Islet of Langerhans (tissue), 1 donor: Measurements from ENCODE around the gene XPNPEP2.

Source experiments
- FAIRE-seq: peaks from one replicate; lab custom pipeline; 2011; peaks lifted over from hg19 to GRCh38; lab: Jason Lieb, UNC

XPNPEP2 gene, protein sequence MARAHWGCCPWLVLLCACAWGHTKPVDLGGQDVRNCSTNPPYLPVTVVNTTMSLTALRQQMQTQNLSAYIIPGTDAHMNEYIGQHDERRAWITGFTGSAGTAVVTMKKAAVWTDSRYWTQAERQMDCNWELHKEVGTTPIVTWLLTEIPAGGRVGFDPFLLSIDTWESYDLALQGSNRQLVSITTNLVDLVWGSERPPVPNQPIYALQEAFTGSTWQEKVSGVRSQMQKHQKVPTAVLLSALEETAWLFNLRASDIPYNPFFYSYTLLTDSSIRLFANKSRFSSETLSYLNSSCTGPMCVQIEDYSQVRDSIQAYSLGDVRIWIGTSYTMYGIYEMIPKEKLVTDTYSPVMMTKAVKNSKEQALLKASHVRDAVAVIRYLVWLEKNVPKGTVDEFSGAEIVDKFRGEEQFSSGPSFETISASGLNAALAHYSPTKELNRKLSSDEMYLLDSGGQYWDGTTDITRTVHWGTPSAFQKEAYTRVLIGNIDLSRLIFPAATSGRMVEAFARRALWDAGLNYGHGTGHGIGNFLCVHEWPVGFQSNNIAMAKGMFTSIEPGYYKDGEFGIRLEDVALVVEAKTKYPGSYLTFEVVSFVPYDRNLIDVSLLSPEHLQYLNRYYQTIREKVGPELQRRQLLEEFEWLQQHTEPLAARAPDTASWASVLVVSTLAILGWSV

DNA sequence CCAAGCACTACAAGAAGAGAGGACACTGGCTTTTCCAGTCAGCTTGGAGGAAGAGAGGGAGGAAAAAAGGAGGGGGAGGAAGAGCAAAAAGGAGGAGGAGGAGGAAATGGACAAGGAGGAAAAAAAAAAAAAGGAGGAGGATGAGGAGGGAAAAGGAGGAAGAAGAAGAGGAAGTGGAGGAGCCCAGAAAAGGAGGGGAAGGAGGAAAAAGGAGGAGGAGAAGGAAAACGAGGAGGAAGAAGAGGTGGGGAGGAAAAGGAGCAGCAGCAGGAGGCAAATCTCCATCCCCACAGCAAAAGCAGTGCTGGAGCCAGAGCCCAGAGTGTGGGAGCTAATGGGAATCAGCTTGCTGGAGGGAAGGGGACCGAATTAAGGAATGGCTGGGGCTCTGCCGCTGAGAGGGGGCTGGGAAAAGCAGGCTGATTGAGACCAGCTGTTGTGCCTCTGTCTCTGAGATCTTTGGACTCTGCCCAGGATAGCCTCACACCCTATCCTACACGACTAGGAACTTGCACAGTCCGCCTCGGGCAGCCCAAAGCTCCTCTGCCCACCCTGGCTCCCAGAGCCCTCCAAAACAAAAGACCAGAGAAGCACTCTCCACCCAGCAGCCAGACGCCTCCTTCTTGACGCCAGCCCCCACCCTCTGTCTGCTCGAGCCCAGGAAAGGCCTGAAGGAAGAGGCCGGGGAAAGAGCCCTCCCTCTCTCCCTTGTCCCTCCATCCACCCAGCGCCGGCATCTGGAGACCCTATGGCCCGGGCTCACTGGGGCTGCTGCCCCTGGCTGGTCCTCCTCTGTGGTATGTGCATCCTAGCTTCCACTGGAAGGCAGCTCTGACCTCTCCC is at the start of gene XPNPEP2:
Gene XPNPEP2, plus strand, starts transcription at position 514 of the 843 bp plus-strand sequence. Its CDS starts 235 bp downstream, at position 749.
- FAIRE-seq = no peak

DNA sequence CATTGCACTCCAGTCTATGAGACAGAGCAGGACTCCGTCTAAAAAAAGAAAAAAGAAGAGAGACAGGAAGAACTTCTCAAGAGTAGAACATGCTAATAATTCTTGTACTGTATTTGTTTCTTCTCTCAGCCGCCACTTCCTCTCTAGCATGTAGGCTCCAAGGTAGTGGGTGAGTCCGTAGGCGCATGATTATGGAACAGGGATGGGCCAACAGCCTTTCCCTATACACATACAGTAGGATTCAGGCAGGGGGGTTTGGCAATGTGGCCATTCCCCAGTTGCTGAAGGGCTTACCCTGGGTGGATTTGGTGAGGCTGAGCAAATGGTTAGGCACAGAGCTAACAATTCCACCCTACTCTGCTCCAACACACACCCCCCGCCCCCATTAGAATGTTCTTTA is 49.0 kb upstream of the XPNPEP2 start:
- no peak for FAIRE-seq

DNA sequence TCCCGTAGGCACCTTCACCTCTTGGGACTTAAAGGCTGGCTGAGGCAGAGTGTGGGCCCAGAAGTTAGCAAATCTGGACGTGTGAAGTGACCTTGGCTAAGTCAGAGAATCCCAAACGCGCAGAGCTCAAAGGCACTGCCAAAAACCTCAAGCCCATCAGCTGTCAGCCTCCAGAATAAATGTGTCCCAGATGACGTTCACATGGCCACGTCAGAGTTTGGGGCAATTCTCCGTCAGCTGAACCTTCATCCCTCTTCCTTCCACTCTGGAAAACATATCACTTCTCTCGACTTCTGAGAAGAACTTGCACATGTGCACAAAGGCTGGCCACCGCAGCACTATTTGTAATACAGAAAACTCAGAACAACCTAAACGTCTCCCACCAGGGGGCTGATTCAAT is 48.3 kb upstream of the XPNPEP2 start:
- no peak for FAIRE-seq

DNA sequence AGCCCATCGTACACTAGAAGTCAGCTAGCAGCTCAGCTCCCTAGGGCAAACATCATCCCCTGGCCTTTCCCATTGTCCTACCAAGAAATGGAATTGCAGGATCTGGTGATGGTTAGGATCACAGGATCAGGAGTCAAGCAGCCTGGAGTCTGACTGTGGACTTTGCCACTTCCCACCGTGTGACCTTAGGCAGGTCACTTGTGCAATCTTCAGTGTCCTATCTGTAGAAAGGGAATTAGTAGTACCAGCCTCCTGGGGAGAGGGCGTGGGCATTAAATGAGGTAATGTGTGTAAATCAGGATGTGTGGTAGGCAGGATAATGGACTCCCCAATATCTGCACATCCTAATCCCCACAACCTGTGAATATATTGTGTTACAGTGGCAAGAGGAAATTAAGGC is 45.4 kb upstream of the XPNPEP2 start:
- no peak for FAIRE-seq

DNA sequence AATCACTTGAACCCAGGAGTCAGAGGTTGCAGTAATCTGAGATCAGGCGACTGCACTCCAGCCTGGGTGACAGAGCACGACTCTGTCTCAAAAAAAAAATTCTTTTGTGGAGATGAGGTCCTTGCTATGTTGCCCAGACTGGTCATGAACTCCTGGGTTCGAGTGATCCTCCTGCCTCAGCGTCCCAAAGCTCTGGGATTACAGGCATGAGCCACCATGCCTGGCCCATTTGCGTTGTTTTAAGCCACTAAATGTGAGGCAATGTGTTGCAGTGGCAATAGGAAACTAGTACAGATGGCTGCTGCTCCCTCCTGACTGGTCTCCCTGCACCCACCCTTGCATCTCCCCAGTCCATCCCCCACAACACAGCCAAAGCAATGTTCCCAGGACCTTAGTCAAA is 44.0 kb upstream of the XPNPEP2 start:
- no peak for FAIRE-seq

DNA sequence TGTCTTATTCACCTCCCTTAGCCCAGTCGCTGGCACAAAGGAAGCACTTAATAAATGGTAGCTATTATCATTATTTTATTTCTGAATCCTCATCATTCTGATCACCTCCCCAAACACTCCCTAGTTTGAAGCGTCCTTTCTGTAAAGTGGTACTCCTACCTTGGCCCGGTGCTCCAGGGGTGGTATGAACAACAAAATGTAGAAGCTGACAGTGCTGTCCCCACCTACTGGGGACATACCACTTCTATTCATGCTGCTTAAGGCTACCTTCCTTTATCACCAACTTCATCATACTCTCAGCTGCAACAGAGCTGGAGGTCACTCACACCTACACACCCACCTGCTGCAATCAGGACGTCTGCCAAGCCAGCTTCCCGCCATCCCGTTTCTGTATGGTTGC is 43.2 kb upstream of the XPNPEP2 start:
- FAIRE-seq = no peak

DNA sequence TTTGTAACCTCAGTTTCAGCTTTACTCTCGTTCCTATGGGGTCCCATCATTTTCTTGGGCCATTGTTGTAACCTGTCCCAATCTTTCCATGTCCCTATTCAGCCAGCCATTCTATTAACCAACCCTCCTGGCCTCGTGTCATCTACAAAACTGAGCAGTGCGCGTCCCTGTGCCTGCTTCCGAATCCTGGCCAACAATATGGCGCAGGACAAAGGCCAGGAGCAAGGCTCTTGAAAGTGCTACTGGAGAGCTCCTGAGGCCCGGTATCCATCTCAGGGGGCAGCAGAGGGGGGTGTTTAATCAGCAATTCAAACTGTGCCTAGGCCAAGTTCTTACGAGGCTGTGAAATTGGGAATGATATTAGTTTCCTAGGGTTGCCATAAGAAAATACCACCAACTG is 42.8 kb upstream of the XPNPEP2 start:
- FAIRE-seq = no peak

DNA sequence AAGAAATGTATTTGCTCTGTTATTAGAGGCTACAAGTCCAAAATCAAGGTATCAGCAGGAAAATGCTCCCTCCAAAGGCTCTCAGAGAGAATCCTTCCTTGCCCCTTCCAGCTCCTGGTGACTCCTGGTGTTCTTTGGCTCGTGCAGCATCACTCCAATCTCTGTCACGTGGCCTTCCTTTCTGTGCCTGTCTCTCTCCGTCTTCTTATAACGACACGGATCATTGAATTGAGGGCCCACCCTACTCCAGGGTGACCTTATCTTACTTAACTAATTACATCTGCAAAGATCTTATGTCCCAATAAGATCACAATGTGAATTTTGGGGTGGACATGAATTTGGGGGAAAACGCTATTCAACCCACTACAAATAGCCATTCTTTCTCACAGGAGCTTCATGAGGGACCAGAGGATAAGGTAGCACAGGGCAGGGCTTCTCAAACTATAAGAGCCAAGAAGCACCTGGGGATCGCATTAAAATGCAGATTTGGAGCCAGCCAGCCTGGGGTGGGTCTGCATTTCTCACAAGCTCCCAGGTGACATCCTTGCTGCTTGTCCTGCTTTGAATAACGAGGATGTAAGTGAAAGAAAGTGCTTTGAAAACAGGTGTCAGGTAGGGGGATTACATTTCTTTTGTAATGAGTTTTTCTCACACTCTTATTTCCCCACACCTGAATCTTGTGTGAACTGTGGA is 42.2 kb upstream of the XPNPEP2 start:
- FAIRE-seq = no peak

DNA sequence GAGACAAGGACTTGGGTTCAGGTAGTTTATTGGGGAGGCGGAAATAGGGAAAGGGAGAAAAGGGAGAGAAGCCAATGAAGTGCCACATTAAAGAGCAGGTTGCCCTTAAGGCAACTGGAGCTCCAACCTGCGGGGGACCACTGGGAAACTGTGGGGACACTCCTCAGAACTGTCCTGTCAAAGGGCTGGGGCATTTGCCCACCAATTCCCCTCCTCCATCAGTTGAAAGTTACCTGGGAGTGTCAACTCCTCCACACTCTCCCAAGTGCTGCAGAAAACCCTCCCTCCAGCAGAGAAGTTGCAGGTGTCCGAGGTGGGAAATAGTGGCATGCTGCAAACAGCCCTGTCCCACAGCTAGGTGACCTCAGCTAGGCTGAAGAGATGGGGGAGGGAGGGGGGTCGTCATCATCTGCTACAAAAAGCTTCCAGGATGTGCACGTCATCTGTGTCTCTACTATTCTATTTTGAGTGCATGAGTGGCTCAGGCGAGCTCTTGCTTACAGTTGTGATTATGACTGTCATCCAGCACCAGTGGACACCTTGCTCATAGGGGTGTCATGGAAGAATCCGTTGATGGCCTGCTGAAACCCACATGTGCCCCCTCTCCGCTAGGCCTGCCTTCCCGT is 41.5 kb upstream of the XPNPEP2 start:
- no peak for FAIRE-seq

DNA sequence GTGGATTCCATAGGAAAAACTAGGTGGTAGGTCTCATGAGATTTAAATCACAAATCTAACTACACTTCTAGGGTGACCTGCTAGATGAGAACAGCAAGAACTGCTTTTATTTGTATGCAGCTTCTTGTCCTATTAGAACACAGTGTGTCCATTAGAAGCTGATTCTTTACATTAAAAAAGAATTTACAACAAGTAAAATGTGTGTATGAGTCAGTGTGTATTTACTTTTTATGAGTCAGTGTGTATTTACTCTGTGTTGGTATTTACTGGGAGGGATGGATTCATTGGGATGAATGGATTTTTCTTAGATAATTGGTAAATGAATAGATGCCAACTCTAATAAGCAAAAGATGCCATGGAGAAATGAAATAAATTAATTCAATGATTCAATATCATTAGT is 40.6 kb upstream of the XPNPEP2 start:
- no peak for FAIRE-seq

DNA sequence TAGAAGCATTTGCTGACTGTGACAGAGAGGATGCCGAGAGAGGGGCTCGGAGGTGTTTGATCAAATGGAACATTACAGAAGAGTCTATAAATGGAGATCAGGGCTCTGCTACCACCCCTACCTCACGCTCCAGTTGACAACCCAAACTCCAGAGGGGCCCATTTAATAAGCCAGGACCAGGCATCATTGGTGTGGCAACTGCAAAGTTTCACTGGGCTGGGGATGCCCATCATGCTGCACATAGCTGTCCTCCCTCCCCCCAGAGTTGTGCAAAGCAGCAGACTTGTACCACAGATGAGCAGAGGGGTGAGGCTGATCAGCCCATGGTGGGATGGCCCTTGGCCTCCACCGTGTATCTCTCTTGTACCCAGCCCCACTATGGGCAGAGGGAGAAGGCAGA is 38.2 kb upstream of the XPNPEP2 start:
- no peak for FAIRE-seq

DNA sequence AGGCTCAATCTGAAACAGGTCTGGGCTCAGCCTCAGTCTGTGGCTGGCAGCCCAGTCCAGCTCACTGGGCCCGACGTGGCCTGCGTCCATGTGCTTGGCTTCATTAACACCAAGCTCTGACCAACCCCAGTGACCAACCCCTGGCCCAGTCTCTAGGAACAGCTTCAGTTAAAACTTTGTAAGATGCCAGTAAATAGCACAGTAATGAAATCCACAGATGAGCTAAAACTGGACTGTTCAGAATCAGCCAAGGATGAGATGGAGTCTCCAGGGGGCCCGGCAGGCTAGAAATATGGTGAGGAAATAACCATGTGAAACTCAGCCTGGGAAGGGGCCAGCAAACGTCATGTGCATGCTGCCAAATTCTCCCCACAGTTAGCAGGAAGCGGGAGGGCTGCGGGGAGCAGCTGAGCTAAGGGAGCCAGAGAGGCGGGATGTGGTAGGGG is 37.1 kb upstream of the XPNPEP2 start:
- no peak for FAIRE-seq

DNA sequence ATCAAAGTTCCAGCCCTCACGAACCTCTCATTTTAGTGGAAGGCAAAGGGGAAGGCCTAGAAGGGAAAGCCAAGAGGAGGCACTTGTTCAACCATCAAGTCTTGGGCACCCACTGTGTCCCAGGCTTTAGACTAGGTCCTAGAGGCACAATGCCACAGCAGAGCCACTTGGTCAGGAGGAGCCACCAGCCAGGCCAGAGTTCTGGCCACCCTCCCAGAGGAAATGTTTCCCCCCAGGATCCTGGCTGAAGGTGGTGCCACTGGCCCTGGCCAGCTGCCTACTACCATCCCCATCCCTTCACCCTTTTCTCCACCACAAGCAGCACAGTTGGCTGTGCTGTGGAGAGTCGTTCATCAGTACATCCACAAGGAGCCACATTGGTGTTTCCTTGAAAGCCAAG is 34.3 kb upstream of the XPNPEP2 start:
- FAIRE-seq = no peak

DNA sequence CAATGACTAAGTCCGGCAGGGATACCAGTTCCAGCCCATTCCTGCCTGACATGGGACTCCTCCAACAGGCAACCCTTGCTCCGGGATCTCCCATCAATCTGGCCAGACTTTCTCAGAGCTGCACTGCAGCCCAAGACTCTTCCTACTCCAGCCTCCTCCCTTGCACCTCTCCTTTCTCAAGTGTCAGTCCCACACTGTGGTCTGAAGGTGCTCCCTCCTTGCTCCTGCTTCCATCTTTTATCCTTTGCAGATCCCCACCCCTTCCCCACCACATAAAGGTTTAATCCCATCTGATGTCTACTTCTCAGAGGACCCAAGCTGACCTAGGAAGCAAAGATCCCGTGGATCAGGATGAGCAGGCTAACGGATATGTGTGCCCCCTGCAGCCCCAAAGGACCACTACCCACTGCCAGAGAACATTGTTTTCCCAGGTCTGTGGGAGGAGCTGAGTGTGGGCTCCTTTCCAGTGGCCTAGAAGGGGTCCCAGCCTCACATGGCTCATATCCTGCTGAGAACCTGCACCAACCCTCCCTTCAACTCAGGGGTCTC is 33.3 kb upstream of the XPNPEP2 start:
- no peak for FAIRE-seq

DNA sequence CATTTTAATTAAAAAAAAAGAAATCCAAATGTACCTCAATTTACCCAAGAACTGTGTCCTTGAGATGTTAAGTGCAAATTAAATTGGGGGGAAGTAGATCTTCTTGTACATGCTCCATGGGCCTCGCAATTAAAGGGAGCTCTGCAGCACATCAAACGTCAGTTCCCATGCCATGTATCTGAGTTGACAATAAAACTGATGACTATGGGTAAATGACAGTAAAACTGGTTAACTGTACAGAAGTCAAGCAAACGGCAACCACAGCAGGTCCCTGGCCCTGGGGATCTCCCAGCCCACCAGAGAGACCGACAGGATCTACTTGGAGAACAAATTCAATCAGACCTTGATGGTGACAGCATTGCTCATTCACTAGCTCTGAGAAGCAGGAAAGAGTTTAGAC is 32.8 kb upstream of the XPNPEP2 start:
- FAIRE-seq = no peak

DNA sequence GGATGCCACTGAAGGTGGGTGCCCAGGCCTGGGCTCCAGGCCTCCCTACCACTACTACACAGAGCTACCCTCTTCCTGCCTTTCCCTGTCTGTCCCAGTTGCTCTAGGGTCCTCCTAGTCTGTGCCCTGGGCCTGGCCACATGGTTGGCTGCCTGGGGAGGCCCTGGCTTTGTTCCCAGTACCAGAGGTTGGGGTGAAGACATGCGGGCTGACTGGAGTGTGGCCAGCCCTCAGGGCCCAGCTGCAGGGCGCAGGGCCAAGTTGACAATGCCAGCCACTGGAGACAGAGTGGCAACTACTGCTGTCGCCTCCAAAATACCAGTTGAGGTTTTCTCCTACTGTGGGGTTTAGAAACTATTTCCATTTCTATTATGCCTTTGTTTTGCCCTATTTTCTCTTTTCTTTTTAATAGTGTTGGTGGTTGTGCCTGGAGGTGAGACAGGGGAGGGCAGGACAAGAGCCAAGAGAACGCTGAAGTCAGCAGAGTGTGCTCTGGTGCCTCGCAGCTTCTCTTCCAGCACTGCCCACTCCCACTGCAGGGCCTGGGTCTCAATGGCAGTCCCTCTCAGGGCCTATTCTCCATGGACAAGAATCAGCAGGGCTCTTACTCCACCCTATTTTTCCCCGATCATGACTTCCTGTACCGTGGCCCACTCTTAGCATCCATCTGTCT is 32.2 kb upstream of the XPNPEP2 start:
- FAIRE-seq = no peak

DNA sequence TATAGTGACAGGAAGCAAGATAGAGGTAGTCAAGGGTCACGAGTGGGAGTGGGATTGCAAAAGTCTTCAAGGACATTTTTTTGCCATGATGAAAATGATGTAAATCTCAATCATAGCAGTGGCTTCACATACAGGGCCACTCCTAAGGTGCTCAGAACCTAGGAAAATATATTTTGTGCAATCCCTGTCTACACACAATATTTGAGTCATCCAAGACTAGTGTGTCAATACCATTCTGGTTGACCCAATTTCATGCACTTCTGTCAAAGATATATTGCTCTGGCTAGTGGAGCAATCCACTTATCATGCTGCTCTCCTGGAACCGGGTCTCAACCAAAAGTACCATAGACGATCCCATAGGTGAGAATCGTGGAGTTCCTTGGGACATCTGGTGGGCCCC is 24.2 kb upstream of the XPNPEP2 start:
- FAIRE-seq = no peak

DNA sequence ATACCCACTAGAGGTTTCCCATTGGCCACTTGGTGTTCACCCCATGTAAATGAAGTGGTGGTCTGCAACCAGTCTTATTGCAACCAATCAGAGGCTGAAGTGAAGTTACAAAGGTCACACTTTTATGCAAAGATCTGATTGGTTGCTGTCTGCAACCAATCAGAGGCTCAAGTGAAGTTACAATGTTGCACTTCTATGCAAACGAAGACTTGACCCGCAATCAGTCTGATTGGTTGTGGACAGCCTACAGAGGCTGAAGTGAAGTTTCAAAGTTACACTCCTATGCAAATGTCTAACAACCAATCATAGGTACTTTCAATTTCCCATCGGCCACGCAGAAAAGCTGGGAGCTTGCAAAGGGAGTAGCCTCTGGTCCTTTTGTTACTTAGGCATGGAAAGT is 22.3 kb upstream of the XPNPEP2 start:
- no peak for FAIRE-seq

DNA sequence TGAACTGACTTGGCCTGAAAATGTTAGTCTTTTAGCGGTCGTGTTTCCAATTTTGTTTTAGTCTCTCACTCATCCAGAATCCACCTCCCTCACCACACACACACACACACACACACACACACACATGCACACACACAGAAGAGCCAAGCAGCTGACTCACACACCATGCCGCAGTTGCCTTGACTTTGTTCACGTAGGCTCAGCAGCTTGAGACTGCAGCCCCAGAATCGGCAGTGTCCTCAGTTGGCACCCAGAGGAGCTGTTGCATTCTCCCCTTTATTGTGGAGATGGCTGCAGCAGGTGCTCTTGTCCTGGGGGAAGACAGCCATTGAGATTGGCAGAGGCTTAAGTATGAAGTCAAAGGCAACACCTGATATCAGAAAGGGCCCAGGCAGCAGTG is 20.9 kb upstream of the XPNPEP2 start:
- no peak for FAIRE-seq

DNA sequence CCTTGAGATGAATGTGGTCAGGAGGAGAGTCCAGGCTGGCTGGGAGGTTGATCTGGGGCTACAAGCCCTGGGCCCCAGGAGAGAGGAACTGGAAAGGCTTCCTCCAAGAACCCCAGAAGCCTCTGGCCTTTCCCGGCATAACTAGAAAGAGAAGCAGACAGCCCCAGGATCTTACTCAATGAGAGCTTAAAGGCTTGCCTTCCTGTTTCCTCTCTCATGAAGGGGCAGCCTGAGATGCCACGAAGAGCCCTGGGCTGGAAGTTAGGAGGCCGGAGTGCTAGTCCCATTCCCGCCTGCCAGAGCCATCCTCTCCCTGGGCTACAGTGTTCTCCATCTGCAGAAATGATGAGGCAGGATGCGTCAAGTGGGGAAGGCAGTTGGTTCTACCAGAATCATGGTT is 20.1 kb upstream of the XPNPEP2 start:
- no peak for FAIRE-seq

DNA sequence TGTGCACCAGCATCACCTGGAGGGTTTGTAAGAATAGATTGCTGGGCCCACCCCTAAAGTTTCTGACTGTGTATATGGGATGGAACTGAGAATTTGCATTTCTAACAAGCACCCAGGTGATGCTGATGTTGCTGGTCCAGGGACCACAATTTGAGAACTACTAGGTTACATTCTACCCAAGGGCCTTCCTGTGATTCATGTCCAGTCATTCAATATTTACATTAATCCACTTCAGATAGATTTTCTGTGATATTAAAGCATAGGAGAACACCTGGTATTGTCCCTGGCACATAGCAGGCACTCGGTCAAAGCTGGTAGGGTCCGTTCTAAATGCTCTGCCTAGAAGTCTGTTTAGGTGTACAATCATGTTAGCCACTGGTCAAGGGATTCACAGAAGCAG is 19.5 kb upstream of the XPNPEP2 start:
- FAIRE-seq = no peak
